IMR-90 (cell line): ENCODE measurements around the gene STK10. TPM values are rescaled to one million over a fixed set of nuclear protein-coding genes. Genes with fewer than 3 reads are reported as not detected.

Experiments
- ATAC-seq: fragments of 200-7000 bp; cut with Tn5 transposase; 2 replicates; pipeline ENCODE4 v1.9.1; 2020; ENCODE audit warnings: low read depth, mild to moderate bottlenecking, moderate library complexity
- BruUV-seq: library from RNA; stranded (reverse); fragments of 400-500 nt; replicated peaks from 2 replicates; lab custom pipeline; 2021; lab: Mats Ljungman, UMichigan
- CTCF ChIA-PET: fragments of 300-600 bp; formaldehyde crosslinking; extraction: SDS; loops from one replicate; lab custom pipeline; 2021; ENCODE audit warnings: antibody characterized with exemption; lab: Yijun Ruan, JAX
- POLR2A ChIA-PET: fragments of 300-600 bp; sonication (Branson Sonifier 250); formaldehyde crosslinking; loops from one replicate; lab custom pipeline; 2022; ENCODE audit warnings: antibody characterized with exemption; ENCODE audit not compliant: unreplicated experiment; lab: Charles Lee
- DNase-seq: peaks from one replicate; pipeline ENCODE4 v3.0.0; 2013
- H2AFZ ChIP-seq: replicated peaks from 2 replicates; pipeline ENCODE3; 2013; ENCODE audit warnings: low read length, mild to moderate bottlenecking; ENCODE audit not compliant: poor library complexity
- H2AK5ac ChIP-seq: 2 replicates; pipeline ENCODE4 v1.6.1; 2013; ENCODE audit warnings: low read depth, low read length, inconsistent platforms
- H2AK9ac ChIP-seq: replicated peaks from 2 replicates; pipeline ENCODE3; 2013; ENCODE audit warnings: mild to moderate bottlenecking, low read depth, low read length, moderate library complexity; ENCODE audit not compliant: poor library complexity
- H2BK120ac ChIP-seq: 2 replicates; pipeline ENCODE4 v1.6.1; 2013; ENCODE audit warnings: low read depth, low read length, inconsistent platforms
- H2BK15ac ChIP-seq: 3 replicates; pipeline ENCODE4 v1.6.1; 2013; ENCODE audit warnings: low read depth, low read length, inconsistent platforms
- H2BK20ac ChIP-seq: 2 replicates; pipeline ENCODE4 v1.6.1; 2013; ENCODE audit warnings: low read depth, mild to moderate bottlenecking, inconsistent platforms, low read length, moderate library complexity
- H2BK5ac ChIP-seq: 2 replicates; pipeline ENCODE4 v1.6.1; 2013; ENCODE audit warnings: mild to moderate bottlenecking, low read depth, low read length, inconsistent platforms; ENCODE audit not compliant: poor library complexity, severe bottlenecking
- H3K14ac ChIP-seq: replicated peaks from 2 replicates; pipeline ENCODE4 v1.6.1; 2013; ENCODE audit warnings: low read depth, low read length, inconsistent platforms
- H3K18ac ChIP-seq: 2 replicates; pipeline ENCODE4 v1.6.1; 2013; ENCODE audit warnings: low read depth, low read length, control low read depth
- H3K23ac ChIP-seq: 2 replicates; pipeline ENCODE4 v1.6.1; 2013; ENCODE audit warnings: low read depth, low read length, inconsistent platforms
- H3K27ac ChIP-seq: 2 replicates; pipeline ENCODE4 v1.5.1; 2013; ENCODE audit warnings: mild to moderate bottlenecking, control low read depth, low read length; ENCODE audit not compliant: insufficient read depth
- H3K27me3 ChIP-seq: 2 replicates; pipeline ENCODE4 v1.6.1; 2013; ENCODE audit warnings: low read length; ENCODE audit not compliant: control insufficient read depth, insufficient read depth
- H3K36me3 ChIP-seq: 2 replicates; pipeline ENCODE4 v1.6.1; 2013; ENCODE audit warnings: low read length, mixed read lengths; ENCODE audit not compliant: control insufficient read depth, insufficient read depth
- H3K4ac ChIP-seq: 2 replicates; pipeline ENCODE4 v1.6.1; 2013; ENCODE audit warnings: low read depth, low read length, inconsistent platforms
- H3K4me1 ChIP-seq: 2 replicates; pipeline ENCODE4 v1.6.1; 2013; ENCODE audit warnings: low read length, mixed read lengths; ENCODE audit not compliant: control insufficient read depth, insufficient read depth
- H3K4me2 ChIP-seq: 2 replicates; pipeline ENCODE4 v1.6.1; 2013; ENCODE audit warnings: low read depth, mild to moderate bottlenecking, control low read depth, low read length, moderate library complexity
- H3K4me3 ChIP-seq: 2 replicates; pipeline ENCODE4 v1.5.1; 2013; ENCODE audit warnings: low read depth, mild to moderate bottlenecking, control low read depth, low read length, moderate library complexity; ENCODE audit not compliant: insufficient read depth
- H3K56ac ChIP-seq: 2 replicates; pipeline ENCODE4 v1.6.1; 2013; ENCODE audit warnings: low read length, inconsistent platforms; ENCODE audit not compliant: insufficient read depth; ENCODE audit errors: extremely low read depth
- H3K79me1 ChIP-seq, 2 experiments: 2 replicates each; pipeline ENCODE4 v1.6.1; 2013; ENCODE audit warnings: low read length in 2 of 2, inconsistent platforms in 1 of 2, low read depth in 1 of 2
- H3K9ac ChIP-seq: 2 replicates; pipeline ENCODE4 v1.6.1; 2013; ENCODE audit warnings: low read depth, low read length, control low read depth
- H3K9me1 ChIP-seq: 2 replicates; pipeline ENCODE4 v1.6.1; 2013; ENCODE audit warnings: low read length, inconsistent platforms; ENCODE audit not compliant: insufficient read depth
- H3K9me3 ChIP-seq: 2 replicates; pipeline ENCODE4 v1.6.1; 2013; ENCODE audit warnings: low read length; ENCODE audit not compliant: control insufficient read depth, insufficient read depth
- H4K20me1 ChIP-seq: 2 replicates; pipeline ENCODE4 v1.6.1; 2013; ENCODE audit warnings: low read length, inconsistent platforms; ENCODE audit not compliant: insufficient read depth
- H4K5ac ChIP-seq: 2 replicates; pipeline ENCODE4 v1.6.1; 2013; ENCODE audit warnings: mild to moderate bottlenecking, low read depth, low read length, control low read depth
- H4K8ac ChIP-seq, 2 experiments: 2 replicates each; pipeline ENCODE4 v1.6.1; 2013; ENCODE audit warnings: low read depth in 2 of 2, low read length in 2 of 2, control low read depth in 1 of 2, inconsistent platforms in 1 of 2
- H4K91ac ChIP-seq: 2 replicates; pipeline ENCODE4 v1.6.1; 2013; ENCODE audit warnings: low read depth, low read length, inconsistent platforms; ENCODE audit not compliant: insufficient read depth
- BHLHE40 ChIP-seq: fragments of 150-350 bp; IDR thresholded peaks from 2 replicates; pipeline ENCODE4 v1.6.1; 2016; ENCODE audit warnings: mild to moderate bottlenecking, low read depth, low read length
- CEBPB ChIP-seq: IDR thresholded peaks from 2 replicates; pipeline ENCODE4 v1.6.1; 2012; ENCODE audit warnings: low read depth, low read length, improper control_type of control experiment
- CTCF ChIP-seq: conservative IDR thresholded peaks from 2 replicates; pipeline ENCODE4 v1.5.1; 2012; ENCODE audit warnings: mild to moderate bottlenecking, low read depth, low read length, improper control_type of control experiment
- ELK1 ChIP-seq: fragments of 150-350 bp; IDR thresholded peaks from 2 replicates; pipeline ENCODE4 v1.6.1; 2016; ENCODE audit warnings: low read depth, mild to moderate bottlenecking, low read length, moderate library complexity, borderline replicate concordance
- FOS ChIP-seq: fragments of 150-350 bp; IDR thresholded peaks from 2 replicates; pipeline ENCODE4 v1.6.1; 2016; ENCODE audit warnings: low read depth, low read length
- MAZ ChIP-seq: IDR thresholded peaks from 2 replicates; pipeline ENCODE4 v1.6.1; 2012; ENCODE audit warnings: low read depth, mild to moderate bottlenecking, low read length, improper control_type of control experiment, moderate library complexity, borderline replicate concordance
- MXI1 ChIP-seq: IDR thresholded peaks from 2 replicates; pipeline ENCODE4 v1.6.1; 2012; ENCODE audit warnings: low read depth, mild to moderate bottlenecking, low read length, moderate library complexity, borderline replicate concordance
- NFE2L2 ChIP-seq: fragments of 150-350 bp; IDR thresholded peaks from 2 replicates; pipeline ENCODE4 v1.6.1; 2016; ENCODE audit warnings: low read depth, mild to moderate bottlenecking, low read length
- POLR2A ChIP-seq: IDR thresholded peaks from 2 replicates; pipeline ENCODE4 v1.6.1; 2012; ENCODE audit warnings: mild to moderate bottlenecking, low read depth, low read length
- RAD21 ChIP-seq: IDR thresholded peaks from 2 replicates; pipeline ENCODE4 v1.6.1; 2012; ENCODE audit warnings: low read length, improper control_type of control experiment
- RCOR1 ChIP-seq: IDR thresholded peaks from 2 replicates; pipeline ENCODE4 v1.6.1; 2012; ENCODE audit warnings: mild to moderate bottlenecking, low read length, improper control_type of control experiment; ENCODE audit not compliant: insufficient replicate concordance
- RFX5 ChIP-seq: IDR thresholded peaks from 2 replicates; pipeline ENCODE4 v1.8.0; 2012; ENCODE audit warnings: low read depth, mild to moderate bottlenecking, low read length, moderate library complexity
- SMC3 ChIP-seq: fragments of 150-350 bp; IDR thresholded peaks from 2 replicates; pipeline ENCODE4 v1.6.1; 2016; ENCODE audit warnings: low read depth, mild to moderate bottlenecking, antibody characterized with exemption, low read length, moderate library complexity
- USF2 ChIP-seq: fragments of 150-350 bp; IDR thresholded peaks from 2 replicates; pipeline ENCODE4 v1.6.1; 2017; ENCODE audit warnings: mild to moderate bottlenecking, antibody characterized with exemption, low read length, low read depth
- WGBS, 2 experiments: methylation state at CpG; one replicate each; pipeline versions ENCODE4 v1.1.5 to v1.1.7; 2013; ENCODE audit warnings: missing lambda C conversion rate in 2 of 2; ENCODE audit not compliant: insufficient read length in 1 of 2; ENCODE audit errors: extremely low coverage in 2 of 2; 5-methylcytosine and 5-hydroxymethylcytosine counted together
- dilution Hi-C: fragments of 300-500 bp; cut with HindIII; formaldehyde crosslinking; loops from one replicate; pipeline ENCODE4 v1.14.3; 2018; ENCODE audit warnings: low sequenced_read_pairs; ENCODE audit not compliant: unreplicated experiment
- in situ Hi-C: fragments of 300-500 bp; cut with MboI; formaldehyde crosslinking; loops from 3 replicates; pipeline ENCODE4 v1.14.3; 2019; ENCODE audit warnings: low sequenced_read_pairs, inconsistent platforms, mixed read lengths
- intact Hi-C: fragments of 100-400 bp; cut with micrococcal nuclease; formaldehyde crosslinking; loops from 2 replicates; pipeline ENCODE4 v1.10.0; 2022
- polyA plus RNA-seq, 3 experiments: library from polyadenylated mRNA; depleted of rRNA; stranded (reverse); fragments of >200 nt; gene quantifications; 2 replicates each; pipeline ENCODE4 v1.2.3, GENCODE V29; 2012; ENCODE audit warnings: low replicate concordance in 1 of 3
- total RNA-seq: library from RNA; depleted of rRNA; stranded (reverse); fragments of >200 nt; gene quantifications from 2 replicates; pipeline ENCODE4 v1.2.3, GENCODE V29; 2012

The STK10 gene
- total and polyA plus RNA-seq, 2 of the 4 experiments (the other 2 are of a cell fraction): 15.4 to 18.5 TPM

GRCh38 chr5:172211676-172212075 lies 23.7 kb upstream of the STK10 start:
- peaks cover 1% of the 10 kb centered on the region; the same call in 1 of the 2 replicates for H3K4me1 ChIP-seq
- DNase-seq: no peak
- H4K91ac ChIP-seq: no peak overlapping the region
- H4K5ac ChIP-seq: no peak overlapping the region
- H2BK20ac ChIP-seq: no peak overlapping the region
- WGBS, 2 experiments: 96% methylated on average over 4 of the region's 8 CpGs; no CpG with 5 or more reads in 1 of the 2 experiments
- H2AK5ac ChIP-seq: no peak overlapping the region
- in situ Hi-C loops: no loop called here
- H3K79me1 ChIP-seq: peaks cover 23 to 59% of the 10 kb centered on the region in 2 experiments
- no peak overlapping the region for H3K18ac ChIP-seq
- dilution Hi-C loops: no loop called here
- H3K36me3 ChIP-seq: peaks cover 17% of the 10 kb centered on the region
- ATAC-seq: no peak
- no peak overlapping the region for H2BK120ac ChIP-seq
- H3K4me3 ChIP-seq: no peak overlapping the region
- peaks cover 15% of the 10 kb centered on the region; the same call in 1 of the 2 replicates for H4K20me1 ChIP-seq
- no peak overlapping the region for H3K27ac ChIP-seq
- H2BK5ac ChIP-seq: no peak overlapping the region
- BruUV-seq: no TSS peak
- no peaks in the 10 kb centered on the region for H3K9me3 ChIP-seq
- no peak overlapping the region for H3K14ac ChIP-seq
- H3K56ac ChIP-seq: no peak overlapping the region
- no peak overlapping the region for H3K4ac ChIP-seq
- no peak overlapping the region for H3K9ac ChIP-seq
- no peak overlapping the region for H2BK15ac ChIP-seq
- POLR2A ChIA-PET: no interaction called here
- H2AK9ac ChIP-seq: no peak overlapping the region
- H3K9me1 ChIP-seq: 0 out of 2 replicates have a peak, but pooled peaks cover 3% of the 10 kb centered on the region
- H3K27me3 ChIP-seq: no peaks in the 10 kb centered on the region
- H3K23ac ChIP-seq: no peak overlapping the region
- H4K8ac ChIP-seq: no peak overlapping the region
- H2AFZ ChIP-seq: no peak overlapping the region
- H3K4me2 ChIP-seq: no peak overlapping the region
- intact Hi-C loops: no loop called here
- CTCF ChIA-PET: no interaction called here
- TF ChIP-seq ELK1 (no peak), RCOR1 (no peak), USF2 (no peak), BHLHE40 (no peak), SMC3 (no peak), RAD21 (no peak), MAZ (no peak), POLR2A (no peak), NFE2L2 (no peak), CTCF (no peak), FOS (no peak), RFX5 (no peak), CEBPB (no peak), MXI1 (no peak)
